ENCODE results near the gene BABAM2.

BABAM2 gene

DNA sequence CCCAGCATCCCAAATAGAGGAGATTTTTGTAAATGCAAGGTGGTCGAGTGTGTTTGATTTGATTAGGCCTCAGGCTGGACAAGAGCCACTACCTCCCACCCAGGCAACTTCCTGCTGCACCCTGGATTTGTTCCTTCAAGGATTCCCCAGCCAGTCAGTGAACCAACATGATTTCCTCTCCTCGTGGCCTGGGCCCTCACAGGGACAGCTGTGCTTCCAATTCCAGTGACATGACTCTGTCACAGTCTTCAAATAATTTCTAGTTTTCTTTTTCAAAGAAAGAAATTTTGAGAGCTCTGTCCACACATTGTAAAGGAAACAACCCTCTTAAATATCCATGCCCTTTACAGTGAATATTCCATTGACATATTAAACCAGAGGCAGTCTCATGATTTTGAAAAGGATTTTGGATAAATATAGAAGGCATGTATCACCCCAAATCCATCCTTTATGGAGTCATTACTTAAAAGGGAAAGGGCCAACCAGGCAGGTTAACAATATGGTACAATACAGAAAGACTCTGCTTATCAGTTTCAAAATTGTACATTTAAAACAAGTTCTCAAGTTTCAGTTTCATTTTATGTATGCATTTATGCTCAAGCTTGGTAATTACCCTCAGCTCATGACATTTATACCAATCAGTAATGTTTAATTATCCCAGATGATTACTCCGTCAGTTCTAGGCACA is 380.8 kb downstream of the BABAM2 start:
- FAIRE-seq (no peak), DNase-seq (ENCODE audit: insufficient read length, low spot score) (no peak)
- TF ChIP-seq, protein P1, sequence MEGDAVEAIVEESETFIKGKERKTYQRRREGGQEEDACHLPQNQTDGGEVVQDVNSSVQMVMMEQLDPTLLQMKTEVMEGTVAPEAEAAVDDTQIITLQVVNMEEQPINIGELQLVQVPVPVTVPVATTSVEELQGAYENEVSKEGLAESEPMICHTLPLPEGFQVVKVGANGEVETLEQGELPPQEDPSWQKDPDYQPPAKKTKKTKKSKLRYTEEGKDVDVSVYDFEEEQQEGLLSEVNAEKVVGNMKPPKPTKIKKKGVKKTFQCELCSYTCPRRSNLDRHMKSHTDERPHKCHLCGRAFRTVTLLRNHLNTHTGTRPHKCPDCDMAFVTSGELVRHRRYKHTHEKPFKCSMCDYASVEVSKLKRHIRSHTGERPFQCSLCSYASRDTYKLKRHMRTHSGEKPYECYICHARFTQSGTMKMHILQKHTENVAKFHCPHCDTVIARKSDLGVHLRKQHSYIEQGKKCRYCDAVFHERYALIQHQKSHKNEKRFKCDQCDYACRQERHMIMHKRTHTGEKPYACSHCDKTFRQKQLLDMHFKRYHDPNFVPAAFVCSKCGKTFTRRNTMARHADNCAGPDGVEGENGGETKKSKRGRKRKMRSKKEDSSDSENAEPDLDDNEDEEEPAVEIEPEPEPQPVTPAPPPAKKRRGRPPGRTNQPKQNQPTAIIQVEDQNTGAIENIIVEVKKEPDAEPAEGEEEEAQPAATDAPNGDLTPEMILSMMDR (IDR thresholded peaks at IDR 0.05; ENCODE audit: insufficient read depth, missing control alignments), result no peak

DNA sequence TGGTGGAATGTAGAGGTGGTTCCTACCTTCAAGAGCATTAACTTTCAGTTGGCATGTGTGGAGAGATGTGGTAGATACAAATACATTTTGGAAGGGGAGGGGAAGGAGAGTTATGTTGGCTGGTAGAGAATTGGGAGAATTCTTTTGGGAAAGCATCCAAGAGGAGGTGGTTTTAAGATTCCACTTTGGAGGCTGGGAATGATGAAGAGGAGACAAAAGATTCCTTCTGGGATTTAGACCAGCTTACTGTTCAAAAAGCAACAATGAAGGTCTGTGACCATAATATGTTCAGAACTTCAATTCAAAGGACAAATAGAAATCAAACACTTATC is 381.4 kb downstream of the BABAM2 start:
- TF ChIP-seq, protein P1 (IDR thresholded peaks at IDR 0.05; ENCODE audit: insufficient read depth, missing control alignments), result no peak
- FAIRE-seq, result no peak
- no peak for DNase-seq (ENCODE audit: insufficient read length, low spot score)

DNA sequence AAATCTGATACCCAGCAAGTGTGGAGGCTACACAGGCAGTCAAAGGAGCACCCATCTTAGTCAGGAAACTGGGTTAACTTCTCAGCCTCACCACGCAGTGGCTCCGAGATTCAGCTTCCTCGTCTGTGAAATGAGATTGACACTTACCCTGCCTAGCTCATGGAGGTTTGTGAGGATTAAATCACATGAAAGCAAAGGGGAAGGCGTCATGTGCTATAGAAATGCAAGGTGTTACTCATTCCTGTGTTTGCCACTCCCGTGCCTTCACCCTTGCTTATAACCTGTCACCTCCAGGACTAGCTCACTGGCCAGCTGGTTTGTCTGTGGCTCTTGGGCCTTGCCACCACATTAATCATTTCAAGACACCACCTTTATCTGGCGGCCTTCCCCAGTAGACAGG is 383.2 kb downstream of the BABAM2 start:
- TF ChIP-seq, protein P1 (IDR thresholded peaks at IDR 0.05; ENCODE audit: insufficient read depth, missing control alignments), result no peak
- no peak for FAIRE-seq
- DNase-seq (ENCODE audit: insufficient read length, low spot score), result no peak

- FAIRE-seq, result no peak
- TF ChIP-seq, protein P1 (IDR thresholded peaks at IDR 0.05; ENCODE audit: insufficient read depth, missing control alignments), result no peak
- DNase-seq (ENCODE audit: insufficient read length, low spot score), result no peak
These were observed 384.6 kb downstream of the BABAM2 start for GRCh38 chr2:28274911-28275685.

- DNase-seq (ENCODE audit: insufficient read length, low spot score), result no peak
- no peak for FAIRE-seq
- TF ChIP-seq, protein P1 (IDR thresholded peaks at IDR 0.05; ENCODE audit: insufficient read depth, missing control alignments), result no peak
These were observed 385.6 kb downstream of the BABAM2 start for GRCh38 chr2:28276076-28276618.

GRCh38 chr2:28276807-28277206 is 386.3 kb downstream of the BABAM2 start:
- DNase-seq (ENCODE audit: insufficient read length, low spot score), result no peak
- TF ChIP-seq, protein P1 (IDR thresholded peaks at IDR 0.05; ENCODE audit: insufficient read depth, missing control alignments), result no peak
- FAIRE-seq, result no peak

- TF ChIP-seq, protein P1 (IDR thresholded peaks at IDR 0.05; ENCODE audit: insufficient read depth, missing control alignments), result no peak
- DNase-seq (ENCODE audit: insufficient read length, low spot score), result no peak
- no peak for FAIRE-seq
These were observed 386.9 kb downstream of the BABAM2 start for GRCh38 chr2:28277466-28277865.
